Naive thymus-derived CD4-positive, alpha-beta T cell (primary cell): Measurements from ENCODE around the gene ARMC2. TPM values are rescaled to one million over a fixed set of nuclear protein-coding genes. Genes with fewer than 3 reads are reported as not detected.
A peak's percentile ranks its signal among the peaks of the same experiment; 100 is the strongest.

ENCODE experiments used
- ATAC-seq: fragments of 150-1000 bp; cut with Tn5 transposase; 2 replicates; pipeline ENCODE4 v1.10.0; 2021; ENCODE audit warnings: mild to moderate bottlenecking, moderate library complexity
- CTCF ChIA-PET: fragments of 350-600 bp; sonication (Branson Sonifier 250); formaldehyde crosslinking; loops from one replicate; lab custom pipeline; 2021; ENCODE audit warnings: antibody characterized with exemption; lab: Charles Lee
- POLR2A ChIA-PET: fragments of 350-600 bp; sonication (Branson Sonifier 250); formaldehyde crosslinking; loops from one replicate; lab custom pipeline; 2021; ENCODE audit warnings: antibody characterized with exemption, inconsistent platforms; lab: Charles Lee
- DNase-seq, 9 donors: peaks; one replicate each; pipeline versions ENCODE4 v3.0.0 to v3.0.0-alpha.2; 2020 to 2022; ENCODE audit warnings: mixed read lengths in 1 of 9
- H3K27ac ChIP-seq: one replicate; pipeline ENCODE4 v1.7.0; 2013; ENCODE audit warnings: mild to moderate bottlenecking, low read depth, low read length, moderate library complexity
- H3K27me3 ChIP-seq, 2 donors: one replicate each; pipeline ENCODE4 v1.7.0; 2013; ENCODE audit warnings: low read length in 2 of 2, mild to moderate bottlenecking in 2 of 2, moderate library complexity in 2 of 2; ENCODE audit not compliant: control insufficient read depth in 2 of 2, insufficient read depth in 2 of 2
- H3K36me3 ChIP-seq, 3 experiments: 1 replicate in 2 of 3; 2 replicates in 1 of 3; pipeline ENCODE4 v1.7.0; 2013; ENCODE audit warnings: low read length in 3 of 3, mild to moderate bottlenecking in 3 of 3, moderate library complexity in 1 of 3; ENCODE audit not compliant: insufficient read depth in 3 of 3, control insufficient read depth in 2 of 3
- H3K4me1 ChIP-seq, 2 donors: one replicate each; pipeline ENCODE4 v1.7.0; 2013; ENCODE audit warnings: low read length in 2 of 2, mild to moderate bottlenecking in 2 of 2, moderate library complexity in 1 of 2; ENCODE audit not compliant: control insufficient read depth in 2 of 2, insufficient read depth in 2 of 2
- H3K4me3 ChIP-seq: 2 replicates; pipeline ENCODE4 v1.7.0; 2013; ENCODE audit warnings: mild to moderate bottlenecking, low read length
- H3K9me3 ChIP-seq, 3 experiments: 1 replicate in 2 of 3; 2 replicates in 1 of 3; pipeline ENCODE4 v1.7.0; 2013; ENCODE audit warnings: low read length in 3 of 3; ENCODE audit not compliant: control insufficient read depth in 2 of 3
- H3K27ac Mint-ChIP-seq, 9 donors: one replicate each; pipeline ENCODE4 v1.8.0; 2020 to 2022; ENCODE audit warnings: mixed read lengths in 9 of 9, mild to moderate bottlenecking in 8 of 9, moderate library complexity in 5 of 9, inconsistent platforms in 2 of 9
- H3K27me3 Mint-ChIP-seq, 5 donors: one replicate each; pipeline ENCODE4 v1.8.0; 2021 to 2022; ENCODE audit warnings: mixed read lengths in 5 of 5, mild to moderate bottlenecking in 1 of 5
- H3K36me3 Mint-ChIP-seq, 5 donors: one replicate each; pipeline ENCODE4 v1.8.0; 2020 to 2022; ENCODE audit warnings: mixed read lengths in 5 of 5, mild to moderate bottlenecking in 3 of 5, inconsistent platforms in 1 of 5
- H3K4me1 Mint-ChIP-seq, 7 donors: one replicate each; pipeline ENCODE4 v1.8.0; 2020 to 2022; ENCODE audit warnings: mixed read lengths in 7 of 7, mild to moderate bottlenecking in 3 of 7, inconsistent platforms in 1 of 7
- H3K4me3 Mint-ChIP-seq, 10 donors: one replicate each; pipeline ENCODE4 v1.8.0; 2020 to 2022; ENCODE audit warnings: mild to moderate bottlenecking in 10 of 10, mixed read lengths in 10 of 10, moderate library complexity in 6 of 10, inconsistent platforms in 2 of 10
- H3K9me3 Mint-ChIP-seq, 11 donors: one replicate each; pipeline ENCODE4 v1.8.0; 2020 to 2022; ENCODE audit warnings: mixed read lengths in 11 of 11, mild to moderate bottlenecking in 4 of 11, inconsistent platforms in 1 of 11, moderate library complexity in 1 of 11
- intact Hi-C, 2 donors: fragments of 100-400 bp; cut with micrococcal nuclease; formaldehyde crosslinking; loops; one replicate each; pipeline ENCODE4 v1.15.1; 2023
- polyA plus RNA-seq, 2 donors: library from polyadenylated mRNA; unstranded; fragments of 300-500 nt; fragmentation: Illumina TruSeq; gene quantifications; one replicate each; pipeline ENCODE4 v1.2.3, GENCODE V29; 2021
- total RNA-seq, 6 experiments: library from RNA in 5 of 6; stranded (reverse) in 5 of 6; gene quantifications; 1 replicate in 5 of 6; 2 replicates in 1 of 6; pipeline ENCODE4 v1.2.3 and lab custom pipeline; 2021 to 2026

ARMC2 gene
- total and polyA plus RNA-seq, 7 experiments from 2014 or later: 3.6 to 12.7 (median 7.1) TPM

GRCh38 chr6:108820006-108820405 lies 28.2 kb upstream of the ARMC2 start:
- Mint-ChIP-seq H3K36me3 (peaks cover 4 to 23% (median 12%) of the 10 kb centered on the region in 5 donors), H3K4me3 (no peak overlapping the region), H3K4me1 (peaks cover 0 to 3% (median 0%) of the 10 kb centered on the region in 7 donors), H3K9me3 (peaks cover 5 to 38% (median 18%) of the 10 kb centered on the region in 11 donors), H3K27ac (no peak overlapping the region), H3K27me3 (peaks cover 0 to 34% (median 4%) of the 10 kb centered on the region in 5 donors)
- Histone ChIP-seq H3K4me1 (no peaks in the 10 kb centered on the region), H3K4me3 (no peak overlapping the region), H3K36me3 (no peaks in the 10 kb centered on the region), H3K27ac (no peak overlapping the region), H3K9me3 (no peaks in the 10 kb centered on the region), H3K27me3 (no peaks in the 10 kb centered on the region)
- ChIA-PET CTCF (interaction anchor here (0.7 kb wide), 1 partner anchor 8 kb away, joined by 3 read pairs; no protein-coding TSS in a partner anchor), POLR2A (no interaction called here)
- intact Hi-C loops: no loop called here
- no peak for ATAC-seq
- DNase-seq: no peak

GRCh38 chr6:108822401-108822800 lies 25.8 kb upstream of the ARMC2 start:
- Mint-ChIP-seq H3K4me1 (peaks cover 0 to 3% (median 0%) of the 10 kb centered on the region in 7 donors), H3K36me3 (peaks cover 0 to 21% (median 6%) of the 10 kb centered on the region in 5 donors), H3K4me3 (no peak overlapping the region), H3K27ac (no peak overlapping the region), H3K9me3 (peaks cover 4 to 48% (median 22%) of the 10 kb centered on the region in 11 donors), H3K27me3 (peaks cover 0 to 18% (median 3%) of the 10 kb centered on the region in 5 donors)
- Histone ChIP-seq H3K9me3 (no peaks in the 10 kb centered on the region), H3K4me1 (no peaks in the 10 kb centered on the region), H3K36me3 (no peaks in the 10 kb centered on the region), H3K27me3 (no peaks in the 10 kb centered on the region), H3K27ac (no peak overlapping the region), H3K4me3 (no peak overlapping the region)
- intact Hi-C loops: no loop called here
- POLR2A ChIA-PET: interaction anchor here (1.1 kb wide), 1 partner anchor 528 kb away, joined by 3 read pairs; the partner anchor contains the start of gene AFG1L
- ATAC-seq (no peak), DNase-seq (no peak)
- CTCF ChIA-PET: no interaction called here

- Mint-ChIP-seq H3K4me3 (no peak overlapping the region), H3K4me1 (peaks cover 0 to 2% (median 0%) of the 10 kb centered on the region in 7 donors), H3K9me3 (peaks cover 4 to 32% (median 19%) of the 10 kb centered on the region in 11 donors), H3K27me3 (peaks cover 0 to 31% (median 0%) of the 10 kb centered on the region in 5 donors), H3K27ac (no peak overlapping the region), H3K36me3 (peaks cover 0 to 16% (median 6%) of the 10 kb centered on the region in 5 donors)
- no peak for DNase-seq
- CTCF ChIA-PET: no interaction called here
- H3K27me3 ChIP-seq: no peaks in the 10 kb centered on the region
- no peaks in the 10 kb centered on the region for H3K4me1 ChIP-seq
- H3K4me3 ChIP-seq: no peak overlapping the region
- no peaks in the 10 kb centered on the region for H3K36me3 ChIP-seq
- H3K9me3 ChIP-seq: no peaks in the 10 kb centered on the region
- H3K27ac ChIP-seq: no peak overlapping the region
- POLR2A ChIA-PET: interaction anchor here (0.6 kb wide), 1 partner anchor 188 kb away, joined by 4 read pairs; no protein-coding TSS in a partner anchor
- ATAC-seq: no peak
- intact Hi-C loops: no loop called here
Observed at GRCh38 chr6:108825326-108825725, 22.9 kb upstream of the ARMC2 start.

- no peaks in the 10 kb centered on the region for H3K27me3 ChIP-seq
- Mint-ChIP-seq H3K27ac (no peak overlapping the region), H3K9me3 (peaks cover 0 to 14% (median 7%) of the 10 kb centered on the region in 11 donors), H3K4me3 (no peak overlapping the region), H3K27me3 (peaks cover 0 to 39% (median 0%) of the 10 kb centered on the region in 5 donors), H3K36me3 (peaks cover 0 to 4% (median 3%) of the 10 kb centered on the region in 5 donors), H3K4me1 (peaks cover 0 to 7% (median 4%) of the 10 kb centered on the region in 7 donors)
- H3K27ac ChIP-seq: no peak overlapping the region
- no peak for ATAC-seq
- no peak for DNase-seq
- intact Hi-C loops: no loop called here
- H3K4me1 ChIP-seq: no peaks in the 10 kb centered on the region
- CTCF ChIA-PET: interaction anchor here (0.7 kb wide), 1 partner anchor 287 kb away, joined by 7 read pairs; no protein-coding TSS in a partner anchor
- H3K4me3 ChIP-seq: no peak overlapping the region
- H3K36me3 ChIP-seq: no peaks in the 10 kb centered on the region
- no peaks in the 10 kb centered on the region for H3K9me3 ChIP-seq
- POLR2A ChIA-PET: no interaction called here
Observed at GRCh38 chr6:108831104-108831503, 17.1 kb upstream of the ARMC2 start.

GRCh38 chr6:108832738-108833137 lies 15.5 kb upstream of the ARMC2 start:
- no peak for ATAC-seq
- Mint-ChIP-seq H3K27ac (no peak overlapping the region), H3K27me3 (peaks cover 0 to 42% (median 0%) of the 10 kb centered on the region in 5 donors), H3K9me3 (no peaks in the 10 kb centered on the region), H3K4me1 (peaks cover 8 to 22% (median 17%) of the 10 kb centered on the region in 7 donors), H3K4me3 (no peak overlapping the region), H3K36me3 (no peaks in the 10 kb centered on the region)
- Histone ChIP-seq H3K36me3 (no peaks in the 10 kb centered on the region), H3K4me3 (no peak overlapping the region), H3K9me3 (no peaks in the 10 kb centered on the region), H3K27ac (no peak overlapping the region), H3K4me1 (peaks cover 6 to 8% of the 10 kb centered on the region in 2 donors), H3K27me3 (no peaks in the 10 kb centered on the region)
- no peak for DNase-seq
- ChIA-PET CTCF (interaction anchor here (1.9 kb wide), 1 partner anchor 290 kb away, joined by 6 read pairs; no protein-coding TSS in a partner anchor), POLR2A (interaction anchor here (0.6 kb wide), 1 partner anchor 1272 kb away, joined by 3 read pairs; no protein-coding TSS in a partner anchor)
- intact Hi-C loops: no loop called here

GRCh38 chr6:108835218-108835850 lies 12.9 kb upstream of the ARMC2 start:
- H3K4me3 ChIP-seq: no peak overlapping the region
- Mint-ChIP-seq H3K9me3 (no peaks in the 10 kb centered on the region), H3K36me3 (no peaks in the 10 kb centered on the region), H3K27ac (peak overlapping the region in 6 of 9 donors; percentile 27 to 52 (median 48)), H3K4me3 (no peak overlapping the region), H3K4me1 (peaks cover 14 to 30% (median 22%) of the 10 kb centered on the region in 7 donors), H3K27me3 (peaks cover 0 to 44% (median 0%) of the 10 kb centered on the region in 5 donors)
- ATAC-seq (peak; percentile 98), DNase-seq (peak; percentile 65 to 82 (median 76))
- intact Hi-C loops: loop anchor here (1.0 to 5.0 kb wide), 8 partner anchors 13 to 293 kb away; partner anchors contain the start of gene ARMC2 (in 1 of the 2)
- no peaks in the 10 kb centered on the region for H3K36me3 ChIP-seq
- no peaks in the 10 kb centered on the region for H3K27me3 ChIP-seq
- H3K9me3 ChIP-seq: no peaks in the 10 kb centered on the region
- H3K27ac ChIP-seq: no peak overlapping the region
- peaks cover 9 to 18% of the 10 kb centered on the region in 2 donors for H3K4me1 ChIP-seq
- ChIA-PET POLR2A (no interaction called here), CTCF (interaction anchor here (0.6 to 3.8 kb wide), 13 partner anchors 9 to 309 kb away, joined by 3 to 39 read pairs (median 3); no protein-coding TSS in a partner anchor)
